ENCODE data around the gene LCORL.
"Not testable (repeated sequence)": the region's sequence is repeated elsewhere in the genome, so short reads cannot be mapped to it uniquely, and the experiment has no call there.

LCORL gene

GRCh38 chr4:18039113-18039512 lies 17.6 kb upstream of the LCORL start:
- no peak for TF ChIP-seq CTCF (conservative IDR thresholded peaks at IDR 0.05; ENCODE audit: low read length)
- no peak for DNase-seq (ENCODE audit: low read depth)
- H3K4me3 ChIP-seq (ENCODE audit: low read length), result no peak overlapping the region

DNA sequence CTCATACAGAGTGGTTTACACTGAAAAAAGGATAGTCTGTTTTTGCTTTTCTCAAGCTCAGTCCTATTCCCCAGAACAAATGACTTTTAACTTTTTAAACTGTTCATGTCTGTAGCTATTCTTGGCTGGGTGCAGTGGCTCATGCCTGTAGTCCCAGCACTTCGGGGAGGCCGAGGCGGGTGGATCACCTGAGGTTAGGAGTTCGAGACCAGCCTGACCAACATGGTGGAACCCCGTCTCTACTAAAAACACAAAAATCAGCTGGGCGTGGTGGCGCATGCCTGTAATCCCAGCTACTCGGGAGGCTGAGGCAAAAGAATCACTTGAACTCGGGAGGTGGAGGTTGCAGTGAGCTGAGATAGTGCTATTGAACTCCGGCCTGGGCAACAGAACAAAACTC lies 14.8 kb upstream of the LCORL start:
- H3K4me3 ChIP-seq (ENCODE audit: low read length); DNase-seq (ENCODE audit: low read depth): not testable (repeated sequence)

DNA sequence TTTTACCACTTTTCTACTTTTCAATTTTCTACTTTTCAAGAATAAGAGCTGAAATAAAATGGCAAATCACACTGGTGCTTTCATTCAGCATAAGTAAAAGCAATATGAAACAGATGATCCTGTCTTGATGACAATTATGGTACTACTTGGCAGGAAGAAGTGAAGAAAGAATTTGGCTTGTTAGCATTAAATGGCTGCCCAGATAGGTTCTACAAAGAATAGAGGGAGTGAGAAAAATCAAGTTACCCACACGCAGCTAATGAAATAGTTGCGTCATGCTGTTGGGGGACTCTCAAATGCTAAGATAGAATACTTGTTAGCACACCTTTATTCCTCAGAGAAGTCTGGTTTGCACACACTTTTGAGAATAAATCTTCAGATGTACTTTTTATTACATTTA lies 12.5 kb upstream of the LCORL start:
- H3K4me3 ChIP-seq (ENCODE audit: low read length), result no peak overlapping the region
- no peak for TF ChIP-seq CTCF (conservative IDR thresholded peaks at IDR 0.05; ENCODE audit: low read length)
- DNase-seq (ENCODE audit: low read depth), result peak; percentile 35

DNA sequence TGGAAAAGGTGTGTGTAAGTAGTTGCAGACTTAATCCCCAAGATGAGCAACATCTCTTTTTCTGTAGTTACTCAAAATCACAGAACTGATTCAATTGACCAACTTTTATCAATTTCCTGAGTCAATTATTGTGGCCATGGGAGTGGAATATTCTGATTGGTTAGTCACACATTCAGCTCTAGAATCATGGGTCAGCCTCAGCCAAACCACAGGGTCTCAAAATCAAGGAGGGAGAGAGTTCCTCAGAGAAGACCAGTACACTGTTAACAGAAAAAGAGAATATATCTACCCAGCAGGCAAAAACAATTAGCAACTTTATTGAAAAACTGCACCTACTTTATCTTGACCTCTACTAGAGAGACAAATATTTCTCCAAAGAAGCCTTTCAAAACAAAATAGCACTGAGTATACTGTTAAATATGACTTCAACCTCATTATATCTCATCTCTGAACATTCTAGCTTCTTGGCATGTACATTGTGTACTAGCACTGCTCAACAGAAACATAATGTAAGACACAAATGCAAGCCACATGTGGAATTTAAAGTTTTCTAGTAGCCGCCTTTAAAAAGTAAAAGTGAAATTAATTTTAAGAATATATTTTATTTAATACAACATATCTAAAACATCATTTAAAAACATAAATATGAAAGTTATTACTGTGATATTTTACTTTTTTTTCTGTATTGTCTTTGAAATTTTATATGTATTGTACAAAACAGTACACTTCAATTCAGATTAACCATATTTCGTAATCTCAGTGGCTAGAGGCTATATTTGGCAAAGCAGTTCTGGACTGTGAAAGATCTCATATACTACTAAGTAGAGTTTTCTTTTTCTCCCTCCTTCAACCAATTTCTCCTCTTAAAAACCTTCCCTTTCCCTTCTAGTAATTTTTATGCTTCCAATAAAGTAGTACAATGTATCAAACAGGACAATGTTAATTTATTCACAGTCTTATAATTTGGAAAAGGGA lies 11.8 kb upstream of the LCORL start:
- no peak for TF ChIP-seq CTCF (conservative IDR thresholded peaks at IDR 0.05; ENCODE audit: low read length)
- DNase-seq (ENCODE audit: low read depth), result peak; percentile 21
- H3K4me3 ChIP-seq (ENCODE audit: low read length), result no peak overlapping the region

DNA sequence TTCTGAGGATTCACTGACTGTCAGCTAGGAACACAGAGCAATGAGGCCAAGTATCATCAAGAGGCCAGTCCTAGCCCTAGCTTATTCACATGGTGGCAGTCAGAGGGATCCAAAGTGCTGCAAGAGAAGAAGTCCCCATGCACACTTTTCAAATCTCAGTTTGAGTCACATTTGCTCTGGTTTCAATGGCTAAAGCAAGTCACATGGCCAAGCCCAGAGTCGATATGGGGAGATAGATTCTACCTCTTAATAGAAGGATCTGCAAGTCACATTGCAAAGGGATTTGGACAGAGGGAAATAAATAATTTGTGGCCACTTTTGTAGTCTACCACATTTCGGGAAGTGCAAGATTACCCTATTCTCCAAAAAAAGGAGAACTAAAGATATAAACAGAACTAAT lies 3.7 kb upstream of the LCORL start:
- no peak for TF ChIP-seq CTCF (conservative IDR thresholded peaks at IDR 0.05; ENCODE audit: low read length)
- no peak overlapping the region for H3K4me3 ChIP-seq (ENCODE audit: low read length)
- no peak for DNase-seq (ENCODE audit: low read depth)

DNA sequence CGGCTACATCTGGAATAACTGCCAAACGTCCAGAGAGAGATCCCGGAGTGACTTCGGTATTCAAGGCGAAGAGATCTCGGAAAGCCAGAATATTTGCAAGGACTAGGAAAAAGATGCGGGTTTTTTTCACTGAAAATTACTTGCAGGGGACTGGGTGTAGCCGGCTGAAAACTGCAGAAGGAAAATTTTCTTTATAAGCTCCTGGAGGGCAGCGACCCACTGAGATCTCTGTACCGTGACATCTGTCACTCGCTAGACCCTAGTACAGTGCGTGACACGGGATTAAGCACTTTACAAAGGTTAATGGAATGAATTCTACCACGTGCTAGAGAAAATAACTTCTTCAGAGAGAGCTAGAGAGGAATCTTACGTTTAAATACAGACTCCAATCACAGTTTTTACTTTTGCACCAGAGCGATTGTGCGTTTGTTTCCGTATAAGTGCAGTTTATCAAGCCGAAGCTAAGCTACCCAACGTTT lies 1.1 kb upstream of the LCORL start:
- H3K4me3 ChIP-seq (ENCODE audit: low read length), result peak overlapping the region; percentile 87
- DNase-seq (ENCODE audit: low read depth), result no peak
- no peak for TF ChIP-seq CTCF (conservative IDR thresholded peaks at IDR 0.05; ENCODE audit: low read length)

- peak overlapping the region; percentile 87 for H3K4me3 ChIP-seq (ENCODE audit: low read length)
- no peak for DNase-seq (ENCODE audit: low read depth)
- TF ChIP-seq CTCF (conservative IDR thresholded peaks at IDR 0.05; ENCODE audit: low read length), result no peak
Measured at GRCh38 chr4:18021470-18021719, 160 bp downstream of the LCORL start.
